Colonic mucosa (tissue), 4 donors: ENCODE results near the gene CLEC2L. TPM values are rescaled to one million over a fixed set of nuclear protein-coding genes. Genes with fewer than 3 reads are reported as not detected.

Source experiments
- DNase-seq: peaks from one replicate; pipeline ENCODE4 v3.0.0-alpha.2; 2020
- H3K27ac ChIP-seq: fragments of 200-600 bp; one replicate; pipeline ENCODE4 v1.8.0; 2021
- H3K27me3 ChIP-seq: fragments of 200-600 bp; one replicate; pipeline ENCODE4 v1.8.0; 2021
- H3K36me3 ChIP-seq: fragments of 200-600 bp; one replicate; pipeline ENCODE4 v1.8.0; 2021
- H3K4me1 ChIP-seq: fragments of 200-600 bp; one replicate; pipeline ENCODE4 v1.8.0; 2021; ENCODE audit warnings: mild to moderate bottlenecking
- H3K4me3 ChIP-seq: fragments of 200-600 bp; one replicate; pipeline ENCODE4 v1.8.0; 2021
- H3K9ac ChIP-seq, 2 donors: one replicate each; pipeline ENCODE4 v1.7.0; 2013; ENCODE audit warnings: control low read depth in 2 of 2, low read depth in 2 of 2, low read length in 2 of 2
- H3K9me3 ChIP-seq: fragments of 200-600 bp; one replicate; pipeline ENCODE4 v1.8.0; 2021
- intact Hi-C: fragments of 100-400 bp; cut with DNase I; formaldehyde crosslinking; loops from one replicate; pipeline ENCODE4 v1.14.1; 2022
- total RNA-seq, 2 donors: library from RNA; stranded (reverse); fragmentation: NEBNext Ultra II Directional in 1 of 2; extraction: Animal tissue kit (Norgen Biotek cat#: 25700) in 1 of 2; gene quantifications; one replicate each; pipeline ENCODE4 v1.2.1, GENCODE V29; 2021
- TF ChIP-seq, protein P1 (sequence below): fragments of 200-600 bp; IDR thresholded peaks from one replicate; pipeline ENCODE4 v1.8.0; 2022; ENCODE audit warnings: antibody characterized with exemption, mild to moderate bottlenecking
- donor health status: healthy.
- donor health status: DM: no; HTN: no; CAD: no.
- donor health status: DM: no; HTN: no; CAD: no.

CLEC2L gene
- total RNA-seq, 2 donors from 2014 or later: not detected

DNA sequence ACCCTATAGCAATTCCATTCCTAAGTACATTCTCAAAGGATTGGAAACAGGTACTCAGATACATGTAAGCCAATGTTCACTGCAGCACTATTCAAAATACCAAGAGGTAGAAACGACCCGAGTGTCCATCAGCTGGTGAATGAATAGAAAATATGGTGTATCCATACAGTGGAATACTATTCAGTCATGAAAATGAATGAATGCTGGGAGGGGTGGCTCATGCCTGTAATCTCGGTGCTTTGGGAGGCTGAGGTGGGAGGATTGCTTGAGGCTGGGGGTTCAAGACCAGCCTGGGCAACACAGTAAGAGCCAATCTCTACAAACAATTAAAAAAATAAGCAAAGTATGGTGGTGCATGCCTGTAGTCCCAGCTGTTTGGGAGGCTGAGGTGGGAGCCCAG, 62.8 kb downstream of the CLEC2L start:
- no peaks in the 10 kb centered on the region for H3K27me3 ChIP-seq
- H3K9me3 ChIP-seq: no peaks in the 10 kb centered on the region
- no peak overlapping the region for H3K27ac ChIP-seq
- H3K4me1 ChIP-seq: no peaks in the 10 kb centered on the region
- H3K4me3 ChIP-seq: no peak overlapping the region
- intact Hi-C loops: no loop called here
- no peak overlapping the region for H3K9ac ChIP-seq
- no peaks in the 10 kb centered on the region for H3K36me3 ChIP-seq
- DNase-seq: no peak
- TF ChIP-seq, protein P1, sequence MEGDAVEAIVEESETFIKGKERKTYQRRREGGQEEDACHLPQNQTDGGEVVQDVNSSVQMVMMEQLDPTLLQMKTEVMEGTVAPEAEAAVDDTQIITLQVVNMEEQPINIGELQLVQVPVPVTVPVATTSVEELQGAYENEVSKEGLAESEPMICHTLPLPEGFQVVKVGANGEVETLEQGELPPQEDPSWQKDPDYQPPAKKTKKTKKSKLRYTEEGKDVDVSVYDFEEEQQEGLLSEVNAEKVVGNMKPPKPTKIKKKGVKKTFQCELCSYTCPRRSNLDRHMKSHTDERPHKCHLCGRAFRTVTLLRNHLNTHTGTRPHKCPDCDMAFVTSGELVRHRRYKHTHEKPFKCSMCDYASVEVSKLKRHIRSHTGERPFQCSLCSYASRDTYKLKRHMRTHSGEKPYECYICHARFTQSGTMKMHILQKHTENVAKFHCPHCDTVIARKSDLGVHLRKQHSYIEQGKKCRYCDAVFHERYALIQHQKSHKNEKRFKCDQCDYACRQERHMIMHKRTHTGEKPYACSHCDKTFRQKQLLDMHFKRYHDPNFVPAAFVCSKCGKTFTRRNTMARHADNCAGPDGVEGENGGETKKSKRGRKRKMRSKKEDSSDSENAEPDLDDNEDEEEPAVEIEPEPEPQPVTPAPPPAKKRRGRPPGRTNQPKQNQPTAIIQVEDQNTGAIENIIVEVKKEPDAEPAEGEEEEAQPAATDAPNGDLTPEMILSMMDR: no peak

DNA sequence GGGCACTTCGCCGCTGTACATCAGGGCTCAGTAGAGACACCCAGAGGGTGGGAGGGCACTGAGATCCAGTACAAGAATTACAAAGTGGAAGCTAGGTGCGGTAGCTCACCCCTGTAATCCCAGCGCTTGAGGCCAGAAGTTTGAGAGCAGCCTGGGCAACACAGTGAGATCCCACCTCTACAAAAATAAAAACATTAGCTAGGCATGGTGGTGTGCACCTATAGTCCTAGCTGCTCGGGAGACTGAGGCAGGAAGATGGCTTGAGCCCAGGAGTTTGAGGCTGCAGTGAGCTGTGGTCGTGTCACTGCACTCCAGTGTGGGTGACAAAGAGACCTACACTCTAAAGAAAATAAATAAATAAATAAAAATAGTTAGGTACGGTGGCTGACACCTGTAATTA, 64.0 kb downstream of the CLEC2L start:
- no peaks in the 10 kb centered on the region for H3K27me3 ChIP-seq
- H3K9ac ChIP-seq: no peak overlapping the region
- TF ChIP-seq, protein P1: no peak
- no peaks in the 10 kb centered on the region for H3K36me3 ChIP-seq
- H3K4me3 ChIP-seq: no peak overlapping the region
- DNase-seq: no peak
- no peak overlapping the region for H3K27ac ChIP-seq
- H3K9me3 ChIP-seq: no peaks in the 10 kb centered on the region
- H3K4me1 ChIP-seq: no peaks in the 10 kb centered on the region
- intact Hi-C loops: no loop called here

DNA sequence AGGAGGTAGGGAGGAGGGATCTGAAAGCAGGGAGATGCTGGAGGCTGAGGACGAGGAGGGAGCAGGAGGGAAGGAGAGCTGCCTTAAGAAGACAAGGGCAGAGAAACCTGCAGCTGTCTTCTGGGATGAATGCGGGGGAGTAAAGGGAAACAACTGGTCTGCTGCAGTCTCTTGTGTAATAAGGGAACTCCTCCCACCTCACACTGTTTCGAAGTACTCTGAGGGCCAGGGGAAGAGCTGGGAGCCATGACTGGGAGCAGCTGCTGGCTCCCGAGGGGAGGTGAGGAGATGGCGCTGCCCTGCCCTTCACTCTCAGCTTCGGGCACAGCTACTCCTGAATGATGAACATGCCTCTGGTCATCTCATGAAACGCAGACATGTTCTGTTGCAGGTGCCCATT, 65.1 kb downstream of the CLEC2L start:
- TF ChIP-seq, protein P1: no peak
- Histone ChIP-seq H3K4me3 (no peak overlapping the region), H3K9ac (no peak overlapping the region), H3K27me3 (no peaks in the 10 kb centered on the region), H3K4me1 (no peaks in the 10 kb centered on the region), H3K9me3 (no peaks in the 10 kb centered on the region), H3K27ac (no peak overlapping the region), H3K36me3 (no peaks in the 10 kb centered on the region)
- no peak for DNase-seq
- intact Hi-C loops: no loop called here

DNA sequence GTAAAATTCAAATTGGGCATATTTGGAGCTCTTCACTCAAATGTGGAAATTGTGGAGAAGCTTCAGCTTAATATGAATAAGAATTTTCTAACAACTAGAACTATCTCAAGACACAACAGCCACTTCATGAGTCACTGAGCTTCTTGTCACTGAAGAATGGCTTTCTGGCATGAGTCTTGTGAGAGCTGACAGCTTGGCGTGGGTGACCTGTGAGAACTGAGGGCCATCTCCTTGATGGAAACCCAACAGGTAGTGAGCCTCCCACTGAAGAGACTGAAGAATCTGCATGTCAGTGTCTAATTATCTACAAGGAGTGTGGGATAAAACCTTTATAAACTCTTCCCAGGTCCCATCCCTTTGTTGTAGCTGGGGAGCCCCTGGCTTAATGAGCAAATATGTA, 66.0 kb downstream of the CLEC2L start:
- no peaks in the 10 kb centered on the region for H3K36me3 ChIP-seq
- TF ChIP-seq, protein P1: no peak
- H3K4me1 ChIP-seq: no peaks in the 10 kb centered on the region
- no peak overlapping the region for H3K27ac ChIP-seq
- no peak overlapping the region for H3K9ac ChIP-seq
- H3K27me3 ChIP-seq: no peaks in the 10 kb centered on the region
- H3K9me3 ChIP-seq: no peaks in the 10 kb centered on the region
- no peak for DNase-seq
- H3K4me3 ChIP-seq: no peak overlapping the region
- intact Hi-C loops: no loop called here

DNA sequence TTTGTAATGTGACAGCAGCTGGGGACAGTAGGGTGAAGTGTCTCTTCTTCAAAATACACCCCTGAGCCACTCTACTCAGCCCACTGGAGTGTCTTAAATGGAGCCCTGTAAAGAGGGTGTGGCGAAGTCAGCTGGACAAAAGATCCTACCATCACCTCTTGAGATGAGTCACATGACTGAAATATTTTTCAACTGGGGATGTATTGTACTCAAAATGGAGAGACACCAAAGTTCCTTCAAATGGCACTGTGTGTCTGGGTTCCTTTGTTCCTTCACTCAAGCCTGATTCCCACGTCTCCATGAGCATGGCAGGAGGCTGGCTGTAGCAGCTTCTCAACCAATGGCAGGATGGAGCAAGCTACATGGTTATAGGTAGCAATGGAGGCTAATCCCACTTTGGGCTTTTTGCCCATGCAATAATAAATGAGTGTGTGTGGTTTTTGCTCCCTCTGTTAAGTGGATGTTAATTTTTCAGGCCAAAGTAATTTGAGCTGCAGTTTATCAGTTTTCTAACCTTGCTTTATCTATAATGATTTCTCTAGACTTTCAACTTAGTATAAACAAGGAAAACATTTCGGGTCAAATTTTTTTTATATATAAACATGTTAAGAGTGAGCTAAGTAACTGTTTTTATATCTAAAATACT, 68.2 kb downstream of the CLEC2L start:
- H3K9me3 ChIP-seq: no peaks in the 10 kb centered on the region
- H3K36me3 ChIP-seq: no peaks in the 10 kb centered on the region
- TF ChIP-seq, protein P1: no peak
- no peak for DNase-seq
- no peaks in the 10 kb centered on the region for H3K4me1 ChIP-seq
- intact Hi-C loops: no loop called here
- H3K9ac ChIP-seq: no peak overlapping the region
- no peak overlapping the region for H3K27ac ChIP-seq
- no peak overlapping the region for H3K4me3 ChIP-seq
- H3K27me3 ChIP-seq: no peaks in the 10 kb centered on the region
